HL-60 (cell line): ENCODE results near the gene ANKS1A.

Experiments
- CTCF ChIP-seq: IDR thresholded peaks from one replicate; pipeline ENCODE4 v1.5.1; 2011; ENCODE audit warnings: low read length, control low read depth, inconsistent platforms; ENCODE audit not compliant: insufficient read depth
- POLR2AphosphoS5 ChIP-seq: IDR thresholded peaks from 2 replicates; pipeline ENCODE4 v1.6.1; 2012; ENCODE audit warnings: low read depth
- REST ChIP-seq: IDR thresholded peaks from 2 replicates; pipeline ENCODE4 v1.6.1; 2012; ENCODE audit warnings: low read depth; ENCODE audit not compliant: insufficient replicate concordance

GRCh38 chr6:35050757-35051330 is 161.8 kb downstream of the ANKS1A start:
- TF ChIP-seq POLR2AphosphoS5 (no peak), CTCF (no peak), REST (no peak)
